ENCODE results near the gene YES1. TPM values are rescaled to one million over a fixed set of nuclear protein-coding genes. Genes with fewer than 3 reads are reported as not detected.
"Not testable (repeated sequence)": the region's sequence is repeated elsewhere in the genome, so short reads cannot be mapped to it uniquely, and the experiment has no call there.

The YES1 gene
- total and polyA plus RNA-seq, 8 donors = 10.7 to 35.2 (median 29.2) TPM

- Histone ChIP-seq H3K4me1 (no peaks in the 10 kb centered on the region), H3K36me3 (peaks cover 0 to 14% (median 0%) of the 10 kb centered on the region in 3 donors), H3K27me3 (no peaks in the 10 kb centered on the region), H3K4me3 (no peak overlapping the region), H3K9me3 (no peaks in the 10 kb centered on the region), H3K27ac (no peak overlapping the region)
- intact Hi-C loops (cut with DNase I) = no loop called here
- DNase-seq (no peak), FAIRE-seq (no peak), ATAC-seq (no peak)
- TF ChIP-seq CTCF (IDR thresholded peaks at IDR 0.05) = no peak
These were observed 81.3 kb downstream of the YES1 start for GRCh38 chr18:730692-731091.

GRCh38 chr18:730120-730519, 81.9 kb downstream of the YES1 start:
- FAIRE-seq; intact Hi-C loops (cut with DNase I); H3K27ac ChIP-seq; H3K4me3 ChIP-seq; DNase-seq; ATAC-seq; H3K4me1 ChIP-seq; H3K27me3 ChIP-seq; H3K9me3 ChIP-seq: not testable (repeated sequence)
- 95 to 97% methylated on average over 5 of the region's 5 CpGs for WGBS, 2 donors
- peaks cover 0 to 12% (median 0%) of the 10 kb centered on the region in 3 donors for H3K36me3 ChIP-seq

- Histone ChIP-seq H3K4me3 (no peak overlapping the region), H3K9me3 (no peaks in the 10 kb centered on the region), H3K27me3 (no peaks in the 10 kb centered on the region), H3K27ac (no peak overlapping the region), H3K36me3 (peaks cover 0 to 7% (median 5%) of the 10 kb centered on the region in 3 donors), H3K4me1 (no peaks in the 10 kb centered on the region)
- ATAC-seq (no peak), DNase-seq (no peak), FAIRE-seq (no peak)
- TF ChIP-seq CTCF (IDR thresholded peaks at IDR 0.05) = no peak
- intact Hi-C loops (cut with DNase I) = no loop called here
- WGBS, 2 donors = 96 to 97% methylated on average over 9 of the region's 9 CpGs
These were observed 86.4 kb downstream of the YES1 start for GRCh38 chr18:725646-726045.

GRCh38 chr18:723541-724080, 88.4 kb downstream of the YES1 start:
- Histone ChIP-seq H3K27me3 (no peaks in the 10 kb centered on the region), H3K36me3 (peaks cover 0 to 7% (median 5%) of the 10 kb centered on the region in 3 donors), H3K9me3 (no peaks in the 10 kb centered on the region), H3K4me3 (no peak overlapping the region), H3K4me1 (no peaks in the 10 kb centered on the region), H3K27ac (no peak overlapping the region)
- DNase-seq (no peak), ATAC-seq (no peak), FAIRE-seq (no peak)
- 97 to 99% methylated on average over 1 of the region's 1 CpG for WGBS, 2 donors
- intact Hi-C loops (cut with DNase I) = no loop called here
- no peak for TF ChIP-seq CTCF (IDR thresholded peaks at IDR 0.05)

GRCh38 chr18:717003-717402, 95.0 kb downstream of the YES1 start:
- H3K27ac ChIP-seq = no peak overlapping the region
- H3K36me3 ChIP-seq = no peaks in the 10 kb centered on the region
- H3K4me1 ChIP-seq = no peaks in the 10 kb centered on the region
- H3K27me3 ChIP-seq = no peaks in the 10 kb centered on the region
- ATAC-seq (no peak), DNase-seq (no peak), FAIRE-seq (no peak)
- WGBS, 2 donors = 85 to 87% methylated on average over 4 of the region's 4 CpGs
- no peaks in the 10 kb centered on the region for H3K9me3 ChIP-seq
- no peak overlapping the region for H3K4me3 ChIP-seq
- no peak for TF ChIP-seq CTCF (IDR thresholded peaks at IDR 0.05)
- intact Hi-C loops (cut with DNase I) = no loop called here
